NCI-H446 (cell line): ENCODE measurements around the gene TRMU.

Experiments used
- DNase-seq, 2 experiments: peaks; one replicate each; lab custom pipeline; 2025; lab: John Stamatoyannopoulos, UW

Gene TRMU

DNA sequence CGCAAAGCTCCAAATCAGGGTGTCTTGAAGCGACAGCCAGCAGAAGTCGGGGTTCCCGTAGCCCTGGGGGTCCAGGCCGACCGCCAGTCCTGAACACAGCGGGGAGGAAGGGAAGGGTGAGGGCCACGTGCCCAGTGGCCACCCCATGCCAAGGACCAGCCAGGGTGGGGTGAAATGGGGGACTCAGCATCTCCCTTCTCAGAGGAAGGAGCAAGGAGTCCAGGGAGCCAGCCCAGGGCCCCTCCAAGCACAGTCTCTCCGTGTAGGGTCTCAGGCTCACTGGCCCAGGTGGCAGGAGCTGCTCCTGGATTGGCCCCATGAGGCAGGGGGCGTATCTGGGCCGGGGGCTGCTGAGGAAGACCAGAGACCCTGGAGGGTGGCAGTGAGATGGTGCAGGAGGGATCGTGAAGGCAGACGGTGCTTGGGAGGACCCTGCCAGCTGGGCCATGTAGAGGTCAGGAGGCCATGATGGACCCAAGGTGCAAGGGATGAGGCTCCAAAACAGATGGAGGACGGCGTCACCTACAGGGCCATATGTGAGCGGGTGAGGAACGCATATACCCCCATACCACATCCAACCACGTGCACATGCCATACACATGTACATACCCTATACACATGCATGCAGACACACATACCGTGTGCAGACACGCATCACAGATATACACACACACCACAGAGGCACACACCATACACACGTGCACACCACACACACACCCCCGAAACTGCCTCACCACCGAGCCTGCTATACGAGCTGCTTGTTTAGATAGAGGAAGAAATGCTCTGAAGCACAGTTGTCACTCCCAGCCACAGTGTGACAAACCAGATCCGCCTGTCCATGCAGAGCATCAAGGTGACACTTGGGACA is 34.4 kb downstream of the TRMU start:
- DNase-seq = no peak

- no peak for DNase-seq
These were observed 35.2 kb downstream of the TRMU start for GRCh38 chr22:46370584-46371291.

DNA sequence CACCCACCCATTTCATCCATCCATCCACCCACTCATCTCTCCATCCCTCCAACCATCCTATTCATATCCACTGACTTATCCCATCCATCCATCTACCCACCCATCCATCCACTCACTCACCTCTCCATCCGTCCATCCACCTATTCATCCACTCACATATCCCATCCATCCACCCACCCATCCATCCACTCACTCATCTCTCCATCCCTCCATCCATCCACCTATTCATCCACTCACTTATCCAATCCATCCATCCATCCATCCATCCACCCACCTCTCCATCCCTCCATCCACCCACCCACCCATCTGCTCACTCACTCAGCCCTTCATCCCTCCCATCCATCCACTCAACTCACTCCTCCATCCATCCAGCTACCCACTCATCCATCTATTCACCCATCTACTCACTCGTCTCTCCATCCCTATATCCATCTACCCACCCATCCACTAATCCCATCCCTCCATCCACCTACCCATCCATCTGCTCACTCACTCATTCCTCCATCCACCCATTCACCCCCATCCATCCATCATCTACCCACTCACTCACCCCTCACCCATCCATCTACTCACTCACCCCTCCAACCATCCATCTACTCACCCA is 36.2 kb downstream of the TRMU start:
- no peak for DNase-seq

DNA sequence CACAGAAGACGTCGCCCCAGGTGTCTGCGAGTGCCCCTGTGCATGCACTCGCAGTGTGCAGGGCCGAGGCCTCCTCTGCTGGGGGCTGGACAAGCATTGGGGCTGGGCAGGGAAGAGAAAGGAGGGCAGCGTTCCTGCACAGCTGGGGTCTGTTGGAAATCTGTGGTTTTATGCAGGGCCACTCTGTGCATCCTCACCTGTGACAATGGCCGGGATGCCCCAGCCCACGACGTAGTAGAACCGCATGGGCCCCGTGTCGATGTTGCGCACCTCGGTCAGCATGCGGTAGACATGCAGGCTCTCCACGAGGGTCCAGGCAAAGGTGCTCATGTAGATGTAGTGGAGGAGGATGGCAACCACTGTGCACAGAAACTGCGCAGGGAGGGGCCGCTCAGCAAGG is 37.2 kb downstream of the TRMU start:
- DNase-seq = no peak

- no peak for DNase-seq
These were observed 37.6 kb downstream of the TRMU start for GRCh38 chr22:46373159-46373558.

- no peak for DNase-seq
These were observed 38.6 kb downstream of the TRMU start for GRCh38 chr22:46373921-46374662.

DNA sequence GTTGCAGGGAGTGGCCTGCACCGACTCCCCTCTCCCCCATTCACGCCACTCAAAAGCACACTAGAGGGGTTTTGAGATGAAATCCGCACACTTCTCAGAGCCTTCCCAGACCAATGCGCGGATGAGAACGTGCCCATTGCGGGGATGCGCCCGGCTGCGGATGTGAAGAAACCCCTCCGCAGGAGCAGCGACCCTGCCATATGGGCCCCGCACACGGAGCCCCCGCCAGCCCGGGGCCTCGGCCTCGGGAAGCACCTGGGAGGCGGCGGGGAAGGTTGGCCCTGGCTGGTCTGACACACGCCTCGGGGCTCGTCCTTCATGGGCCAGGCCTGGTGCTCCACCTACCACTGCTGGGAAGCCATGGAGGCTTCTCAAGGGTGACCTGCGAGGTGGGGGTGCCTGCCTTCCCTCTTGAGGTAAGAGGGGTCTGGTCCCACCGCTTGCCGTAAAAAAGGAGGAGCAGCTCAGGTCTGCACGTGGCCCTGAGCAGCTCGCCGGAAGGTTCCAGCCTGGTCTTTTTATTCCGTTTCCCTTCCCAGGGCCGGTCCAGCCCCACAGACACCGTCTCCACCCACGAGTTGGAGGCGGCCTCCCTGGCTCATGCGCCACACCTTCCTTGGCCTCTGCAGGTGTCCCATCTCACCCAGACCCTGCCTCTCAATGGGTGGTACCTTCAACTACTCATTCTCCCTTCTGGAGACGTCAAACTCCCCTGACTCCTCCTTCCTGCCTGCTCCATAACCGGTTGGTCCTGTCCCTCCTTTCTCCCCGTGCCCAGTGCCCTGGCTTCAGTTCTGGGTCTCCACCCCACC is 39.4 kb downstream of the TRMU start:
- no peak for DNase-seq

- DNase-seq = no peak
These were observed 40.6 kb downstream of the TRMU start for GRCh38 chr22:46376111-46376510.

DNA sequence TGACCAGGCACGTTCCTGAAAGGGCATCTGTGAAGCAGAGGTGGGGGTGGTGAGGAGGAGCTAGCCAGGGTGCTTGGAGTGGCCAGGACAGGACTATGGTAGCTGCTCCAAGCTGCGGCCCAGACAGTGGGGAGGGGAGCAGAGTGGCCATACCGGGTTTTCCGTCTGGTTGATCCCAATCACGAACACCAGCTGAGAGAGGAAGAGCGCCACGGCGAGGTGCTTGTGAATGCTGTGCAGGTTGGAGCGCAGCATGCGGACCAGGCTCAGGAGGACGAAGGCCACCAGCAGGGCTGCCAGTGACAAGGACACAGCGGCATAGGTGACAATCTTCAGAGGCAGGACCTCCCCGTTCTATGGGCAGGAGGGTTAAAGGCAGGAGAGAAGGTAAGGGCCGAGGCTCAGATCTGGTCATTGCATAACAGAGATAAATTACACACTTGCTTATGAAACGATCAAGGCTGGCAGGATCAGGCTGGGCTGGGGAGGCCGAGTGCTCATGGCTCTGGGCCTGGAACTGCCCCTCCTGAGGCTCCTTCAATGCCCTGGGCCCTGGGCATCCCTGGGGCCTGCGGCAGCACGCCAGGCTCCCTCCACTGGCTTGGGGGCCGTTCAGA is 41.5 kb downstream of the TRMU start:
- no peak for DNase-seq

- no peak for DNase-seq
These were observed 42.3 kb downstream of the TRMU start for GRCh38 chr22:46377525-46378425.

DNA sequence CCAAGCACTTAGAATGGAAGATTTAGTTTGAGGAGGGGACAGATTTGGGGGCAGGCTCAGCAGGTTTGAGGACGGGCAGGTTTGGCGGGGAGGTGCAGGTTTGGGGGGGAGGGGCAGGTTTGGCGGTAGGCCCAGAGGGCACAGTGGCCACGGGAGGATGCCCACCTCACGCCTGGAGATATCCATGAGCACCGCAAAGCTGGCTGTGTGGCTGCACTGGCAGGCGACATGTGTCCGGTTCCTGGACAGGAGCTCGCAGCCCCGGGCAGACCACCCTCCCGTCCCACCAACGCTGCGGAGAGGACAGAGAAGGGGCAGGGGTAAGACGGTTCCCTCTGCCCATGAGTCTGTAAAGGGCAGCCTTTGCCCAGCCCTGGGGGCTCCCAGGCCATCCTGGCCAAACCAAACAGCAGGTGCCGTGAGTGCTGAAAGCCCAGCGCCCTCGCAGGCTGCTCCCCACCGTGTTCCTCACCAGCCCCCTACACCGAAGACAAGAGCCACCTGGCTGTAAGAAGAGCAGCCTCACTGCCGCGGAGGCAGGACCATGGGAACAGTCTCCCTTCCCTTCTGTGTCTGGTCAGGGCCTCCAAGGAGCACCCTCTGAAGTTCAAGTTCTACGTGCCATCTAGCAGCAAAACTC is 43.0 kb downstream of the TRMU start:
- no peak for DNase-seq

DNA sequence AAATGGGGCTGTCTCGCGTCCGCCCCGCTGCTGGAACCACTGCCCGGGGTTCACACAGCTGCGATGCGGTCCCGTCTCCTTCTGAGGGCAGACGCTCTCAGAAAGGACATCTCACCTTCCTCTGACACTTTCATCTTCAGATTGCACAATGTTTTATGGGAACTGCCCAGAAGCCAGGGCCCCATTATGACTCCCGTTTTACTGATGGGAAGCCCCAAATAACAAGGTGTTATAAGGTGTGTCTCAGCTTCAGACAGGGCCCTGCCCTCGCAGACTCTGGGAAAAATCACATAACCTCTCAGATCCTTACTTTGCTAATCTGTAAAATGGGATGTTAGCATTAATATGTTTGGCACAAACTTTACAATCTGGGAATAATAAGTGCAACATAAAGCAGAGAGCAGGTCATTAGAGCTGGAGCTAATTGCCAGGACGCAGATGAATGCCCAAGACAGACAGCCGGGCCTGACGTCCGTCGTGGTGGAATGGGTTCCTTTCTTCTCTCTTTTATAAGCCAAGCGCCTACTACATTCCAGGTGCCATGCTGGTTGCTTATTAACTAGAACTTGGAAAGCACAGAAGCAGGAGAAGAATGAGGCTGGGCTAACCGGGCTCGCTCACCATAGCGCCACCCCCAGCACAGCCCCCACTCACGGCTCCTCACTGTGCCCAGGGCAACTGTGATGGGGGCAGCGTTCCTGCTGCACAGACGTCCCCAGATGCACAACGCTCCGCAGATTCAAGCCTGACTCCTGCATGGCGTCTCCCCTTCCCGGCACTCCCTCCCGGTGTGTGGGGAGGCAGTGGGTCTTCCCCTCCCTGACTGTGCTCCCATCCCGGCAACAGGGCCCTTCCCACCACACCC is 43.8 kb downstream of the TRMU start:
- DNase-seq = no peak

GRCh38 chr22:46380069-46380468 is 44.6 kb downstream of the TRMU start:
- DNase-seq = no peak

DNA sequence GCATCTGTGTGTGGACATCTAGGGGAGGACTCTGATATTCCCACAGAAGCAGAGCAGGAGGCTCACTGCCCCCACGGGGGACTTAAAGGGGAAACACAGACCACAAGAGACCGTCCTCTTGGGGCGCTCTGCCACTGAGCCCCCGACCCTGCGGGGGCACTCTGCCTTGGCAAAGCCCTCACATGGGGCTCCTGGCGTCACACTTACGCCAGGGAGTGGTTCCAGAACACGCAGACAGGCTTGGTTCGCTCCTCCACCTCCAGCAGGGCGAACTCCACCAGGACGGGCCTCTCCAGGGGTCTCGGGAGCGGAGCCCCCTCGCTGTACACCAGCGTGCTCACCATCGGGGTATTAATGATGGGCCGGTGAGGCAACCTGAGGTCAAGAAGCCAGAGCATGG is 45.1 kb downstream of the TRMU start:
- DNase-seq = no peak

GRCh38 chr22:46381142-46381541 is 45.6 kb downstream of the TRMU start:
- DNase-seq = no peak

GRCh38 chr22:46381731-46382130 is 46.2 kb downstream of the TRMU start:
- no peak for DNase-seq

DNA sequence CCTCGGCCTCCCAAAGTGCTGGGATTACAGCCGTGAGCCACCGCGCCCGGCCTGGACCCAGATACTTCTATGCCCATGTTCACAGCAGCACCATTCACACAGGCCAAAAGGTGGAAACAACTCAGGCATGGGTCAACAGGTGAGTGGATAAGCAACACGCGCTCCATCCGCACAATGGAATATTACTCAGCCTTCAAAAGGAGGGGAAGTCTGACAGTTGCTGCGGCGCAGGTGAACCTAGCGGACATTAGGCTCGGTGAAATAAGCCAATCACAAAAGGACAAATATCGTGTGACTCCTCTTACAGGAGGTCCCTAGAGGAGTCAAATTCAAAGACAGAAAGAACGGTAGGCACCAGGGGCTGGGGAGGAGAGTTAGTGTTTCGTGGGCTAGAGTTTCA is 47.0 kb downstream of the TRMU start:
- no peak for DNase-seq

DNA sequence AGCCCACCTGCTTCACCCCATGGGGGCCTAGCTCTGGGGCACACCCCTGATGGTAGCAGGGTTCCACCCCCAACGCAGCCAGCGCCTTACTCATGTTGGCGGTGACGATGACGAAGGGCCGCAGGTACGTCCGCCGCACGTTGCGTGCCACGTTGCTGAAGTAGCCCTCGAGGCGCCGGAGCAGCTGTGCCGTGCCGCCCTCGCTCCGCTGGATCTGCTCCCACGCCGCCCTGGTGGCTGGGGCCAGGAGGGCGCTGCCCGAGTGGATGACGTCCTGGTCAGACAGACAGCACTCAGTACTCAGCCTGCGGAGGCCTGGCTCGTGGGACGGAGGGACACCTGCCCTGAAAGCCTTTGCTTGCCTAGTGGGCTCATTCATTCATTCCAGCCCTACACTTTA is 50.8 kb downstream of the TRMU start:
- DNase-seq = no peak

DNA sequence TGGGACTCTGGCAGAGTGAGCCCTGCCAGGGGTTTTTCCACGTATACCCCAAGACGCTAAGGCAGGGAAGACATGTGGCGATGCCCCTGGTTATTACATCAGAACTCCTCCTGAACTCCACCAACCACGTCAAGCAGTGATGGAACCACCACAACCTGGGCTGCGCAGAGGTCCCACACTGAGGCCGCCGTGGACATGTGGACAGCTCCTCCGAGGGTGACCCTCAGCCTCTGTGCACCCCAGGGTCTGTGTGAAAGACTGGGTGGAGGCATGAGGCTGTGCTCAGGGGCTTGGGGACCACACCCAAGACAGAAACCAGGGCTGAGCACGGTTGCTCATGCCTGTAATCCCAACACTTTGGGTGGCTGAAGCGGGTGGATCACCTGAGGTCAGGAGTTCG is 52.2 kb downstream of the TRMU start:
- no peak for DNase-seq
